Astrocyte (in vitro differentiated cells and primary cell): Measurements from ENCODE around the gene CACNA1D. TPM values are rescaled to one million over a fixed set of nuclear protein-coding genes. Genes with fewer than 3 reads are reported as not detected.

ENCODE experiments used
- DNase-seq: peaks from one replicate; pipeline ENCODE4 v3.0.0-alpha.2; 2010; ENCODE audit warnings: low read depth
- FAIRE-seq: peaks from 2 replicates; lab custom pipeline; 2011; peaks lifted over from hg19 to GRCh38; lab: Jason Lieb, UNC
- H2AFZ ChIP-seq: 2 replicates; pipeline ENCODE4 v1.6.0; 2012; ENCODE audit warnings: low read depth, low read length, inconsistent platforms
- H3K27ac ChIP-seq: 2 replicates; pipeline ENCODE4 v1.5.1; 2011; ENCODE audit warnings: low read depth, low read length, inconsistent platforms
- H3K27me3 ChIP-seq: 2 replicates; pipeline ENCODE4 v1.6.0; 2011; ENCODE audit warnings: low read length, inconsistent platforms; ENCODE audit not compliant: insufficient read depth
- H3K36me3 ChIP-seq: 2 replicates; pipeline ENCODE4 v1.5.1; 2011; ENCODE audit warnings: low read length, inconsistent platforms; ENCODE audit not compliant: insufficient read depth
- H3K4me1 ChIP-seq: 2 replicates; pipeline ENCODE4 v1.5.1; 2011; ENCODE audit warnings: low read length, inconsistent platforms; ENCODE audit not compliant: insufficient read depth
- H3K4me2 ChIP-seq: 2 replicates; pipeline ENCODE4 v1.6.0; 2012; ENCODE audit warnings: low read length, inconsistent platforms
- H3K4me3 ChIP-seq: 2 replicates; pipeline ENCODE4 v1.5.1; 2011; ENCODE audit warnings: low read depth, mild to moderate bottlenecking, low read length, inconsistent platforms; ENCODE audit not compliant: insufficient read depth
- H3K79me2 ChIP-seq: 2 replicates; pipeline ENCODE4 v1.6.0; 2012; ENCODE audit warnings: mild to moderate bottlenecking, low read length, inconsistent platforms; ENCODE audit not compliant: insufficient read depth
- H3K9ac ChIP-seq: 2 replicates; pipeline ENCODE4 v1.6.0; 2012; ENCODE audit warnings: mild to moderate bottlenecking, low read length, inconsistent platforms
- H3K9me3 ChIP-seq: 2 replicates; pipeline ENCODE4 v1.5.1; 2012; ENCODE audit warnings: low read depth, mild to moderate bottlenecking, low read length, inconsistent platforms; ENCODE audit not compliant: insufficient read depth
- H4K20me1 ChIP-seq: 2 replicates; pipeline ENCODE4 v1.6.0; 2012; ENCODE audit warnings: low read length, inconsistent platforms; ENCODE audit not compliant: insufficient read depth
- H3K27ac Mint-ChIP-seq: one replicate; pipeline ENCODE4 v1.8.0; 2021; ENCODE audit warnings: mild to moderate bottlenecking, mixed read lengths; ENCODE audit not compliant: unreplicated experiment
- H3K27me3 Mint-ChIP-seq: one replicate; pipeline ENCODE4 v1.8.0; 2021; ENCODE audit warnings: low read depth, mixed read lengths; ENCODE audit not compliant: unreplicated experiment
- H3K36me3 Mint-ChIP-seq: one replicate; pipeline ENCODE4 v1.8.0; 2021; ENCODE audit warnings: low read depth, mixed read lengths; ENCODE audit not compliant: unreplicated experiment
- H3K4me1 Mint-ChIP-seq: one replicate; pipeline ENCODE4 v1.8.0; 2021; ENCODE audit warnings: low read depth, mixed read lengths; ENCODE audit not compliant: unreplicated experiment
- H3K4me3 Mint-ChIP-seq: one replicate; pipeline ENCODE4 v1.8.0; 2021; ENCODE audit warnings: mild to moderate bottlenecking, moderate library complexity, mixed read lengths; ENCODE audit not compliant: unreplicated experiment
- H3K9me3 Mint-ChIP-seq: one replicate; pipeline ENCODE4 v1.8.0; 2021; ENCODE audit warnings: mild to moderate bottlenecking, mixed read lengths; ENCODE audit not compliant: unreplicated experiment
- CTCF ChIP-seq: IDR thresholded peaks from 2 replicates; pipeline ENCODE4 v1.5.1; 2011; ENCODE audit warnings: low read depth, mild to moderate bottlenecking, inconsistent platforms, low read length, moderate library complexity; ENCODE audit not compliant: insufficient read depth
- EZH2 ChIP-seq: IDR thresholded peaks from 2 replicates; pipeline ENCODE4 v1.6.1; 2012; ENCODE audit warnings: mild to moderate bottlenecking, low read length, inconsistent platforms; ENCODE audit not compliant: insufficient read depth
- total RNA-seq: library from RNA; stranded (reverse); gene quantifications from 2 replicates; pipeline ENCODE4 v1.2.1, GENCODE V29; 2021

Gene CACNA1D
- total RNA-seq, 1 donor from 2014 or later = 0.41 TPM

- Mint-ChIP-seq H3K27ac (no peak overlapping the region), H3K4me1 (no peaks in the 10 kb centered on the region), H3K4me3 (no peak overlapping the region), H3K36me3 (no peaks in the 10 kb centered on the region), H3K9me3 (no peaks in the 10 kb centered on the region), H3K27me3 (peaks cover 14% of the 10 kb centered on the region)
- Histone ChIP-seq H3K9me3 (no peaks in the 10 kb centered on the region), H3K4me1 (no peaks in the 10 kb centered on the region), H3K36me3 (no peaks in the 10 kb centered on the region), H3K79me2 (no peaks in the 10 kb centered on the region), H3K4me2 (no peak overlapping the region), H3K27ac (no peak overlapping the region), H2AFZ (no peak overlapping the region), H3K4me3 (no peak overlapping the region), H4K20me1 (no peaks in the 10 kb centered on the region), H3K9ac (no peak overlapping the region), H3K27me3 (peaks cover 6% of the 10 kb centered on the region)
- TF ChIP-seq EZH2 = no peak
- TF ChIP-seq CTCF = no peak
- no peak for DNase-seq
- no peak for FAIRE-seq
Measured at GRCh38 chr3:53671192-53671960, 177.0 kb downstream of the CACNA1D start.

- TF ChIP-seq EZH2 = no peak
- TF ChIP-seq CTCF = no peak
- Histone ChIP-seq H3K4me2 (no peak overlapping the region), H3K27ac (no peak overlapping the region), H4K20me1 (no peaks in the 10 kb centered on the region), H3K4me1 (no peaks in the 10 kb centered on the region), H2AFZ (no peak overlapping the region), H3K9me3 (no peaks in the 10 kb centered on the region), H3K9ac (no peak overlapping the region), H3K4me3 (no peak overlapping the region), H3K79me2 (no peaks in the 10 kb centered on the region), H3K36me3 (no peaks in the 10 kb centered on the region), H3K27me3 (peaks cover 6% of the 10 kb centered on the region)
- H3K4me3 Mint-ChIP-seq = no peak overlapping the region
- no peak overlapping the region for H3K27ac Mint-ChIP-seq
- peaks cover 10% of the 10 kb centered on the region for H3K27me3 Mint-ChIP-seq
- no peak for DNase-seq
- no peaks in the 10 kb centered on the region for H3K36me3 Mint-ChIP-seq
- H3K9me3 Mint-ChIP-seq = no peaks in the 10 kb centered on the region
- no peak for FAIRE-seq
- H3K4me1 Mint-ChIP-seq = no peaks in the 10 kb centered on the region
Measured at GRCh38 chr3:53671961-53672299, 177.5 kb downstream of the CACNA1D start.

- Histone ChIP-seq H3K27ac (no peak overlapping the region), H4K20me1 (no peaks in the 10 kb centered on the region), H3K4me1 (no peaks in the 10 kb centered on the region), H3K36me3 (no peaks in the 10 kb centered on the region), H3K9ac (no peak overlapping the region), H3K9me3 (no peaks in the 10 kb centered on the region), H2AFZ (no peak overlapping the region), H3K4me3 (no peak overlapping the region), H3K79me2 (no peaks in the 10 kb centered on the region), H3K27me3 (peaks cover 6% of the 10 kb centered on the region), H3K4me2 (no peak overlapping the region)
- FAIRE-seq (no peak), DNase-seq (no peak)
- H3K4me1 Mint-ChIP-seq = no peaks in the 10 kb centered on the region
- no peaks in the 10 kb centered on the region for H3K36me3 Mint-ChIP-seq
- no peaks in the 10 kb centered on the region for H3K9me3 Mint-ChIP-seq
- H3K27ac Mint-ChIP-seq = no peak overlapping the region
- peaks cover 10% of the 10 kb centered on the region for H3K27me3 Mint-ChIP-seq
- TF ChIP-seq CTCF = no peak
- TF ChIP-seq EZH2 = no peak
- no peak overlapping the region for H3K4me3 Mint-ChIP-seq
Measured at GRCh38 chr3:53672981-53673380, 178.6 kb downstream of the CACNA1D start.
